Measurements from ENCODE around the gene MOCOS. TPM values are rescaled to one million over a fixed set of nuclear protein-coding genes. Genes with fewer than 3 reads are reported as not detected.

MOCOS gene
- polyA plus RNA-seq, 1 donor (not counting 4 experiments of a cell fraction or from before 2014, with no cell fraction given) = 2.8 TPM

GRCh38 chr18:36175481-36175880, 11.8 kb upstream of the MOCOS start:
- H3K27me3 ChIP-seq (ENCODE audit: control insufficient read depth, extremely low read depth, insufficient read depth, low read length) = no peaks in the 10 kb centered on the region
- no peak overlapping the region for H3K9ac ChIP-seq (ENCODE audit: control insufficient read depth, extremely low read depth, insufficient read depth, low read length)
- TF ChIP-seq EZH2 (IDR thresholded peaks at IDR 0.05; ENCODE audit: low read length) = no peak
- TF ChIP-seq CTCF (optimal IDR thresholded peaks at IDR 0.05 in 1 of 3, IDR thresholded peaks at IDR 0.05 in 1 of 3, conservative IDR thresholded peaks at IDR 0.05 in 1 of 3; ENCODE audit: extremely low read depth in 1 of 3, insufficient read depth in 2 of 3, low read length in 3 of 3) = no peak
- no peak overlapping the region for H3K4me3 ChIP-seq (ENCODE audit: control insufficient read depth in 2 of 3, extremely low read depth in 1 of 3, insufficient read depth in 2 of 3, low read depth in 1 of 3, low read length in 3 of 3)
- H4K20me1 ChIP-seq (ENCODE audit: control insufficient read depth, extremely low read depth, insufficient read depth, low read length) = no peaks in the 10 kb centered on the region
- no peaks in the 10 kb centered on the region for H3K9me1 ChIP-seq (ENCODE audit: control insufficient read depth, extremely low read depth, insufficient read depth, low read length)
- H3K4me2 ChIP-seq (ENCODE audit: control insufficient read depth, extremely low read depth, insufficient read depth, low read depth, low read length) = no peak overlapping the region
- H2AFZ ChIP-seq (ENCODE audit: control insufficient read depth, low read length) = no peak overlapping the region
- no peak overlapping the region for H3K27ac ChIP-seq (ENCODE audit: control insufficient read depth, insufficient read depth, low read length)
- dilution Hi-C loops (cut with MboI; ENCODE audit: extremely low pct_ligation_motif_present, low sequenced_read_pairs) = no loop called here
- no peak for FAIRE-seq
- no peak for DNase-seq (ENCODE audit: low read depth, low spot score)
- no peaks in the 10 kb centered on the region for H3K4me1 ChIP-seq (ENCODE audit: control insufficient read depth, extremely low read depth, insufficient read depth, low read length)
- H3K36me3 ChIP-seq (ENCODE audit: control insufficient read depth in 2 of 2, extremely low read depth in 1 of 2, insufficient read depth in 2 of 2, low read length in 2 of 2) = peaks cover 8 to 12% of the 10 kb centered on the region in 2 experiments
- H3K79me2 ChIP-seq (ENCODE audit: control insufficient read depth, insufficient read depth, low read length) = no peaks in the 10 kb centered on the region
- H3K9me3 ChIP-seq (ENCODE audit: control insufficient read depth, low read depth, low read length) = no peaks in the 10 kb centered on the region

DNA sequence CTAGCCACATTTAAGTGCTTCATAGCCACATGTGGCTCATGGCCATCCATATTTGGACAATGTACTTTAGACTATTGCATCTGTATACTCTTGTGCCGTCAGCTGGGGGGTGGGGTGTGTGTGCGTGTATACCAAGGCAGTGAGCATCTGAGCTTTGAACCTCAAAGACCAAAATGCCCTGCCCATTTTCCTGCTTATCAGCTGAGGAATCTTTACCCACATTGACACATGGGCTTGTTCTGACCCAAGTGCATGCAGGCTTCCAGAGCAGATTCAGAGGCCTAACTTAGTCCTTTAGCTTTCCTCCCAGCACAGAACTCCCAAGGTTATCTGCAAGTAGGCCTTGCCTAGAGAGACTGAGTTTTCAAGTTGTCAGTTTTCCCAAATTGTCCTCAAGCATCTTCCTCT, 11.1 kb upstream of the MOCOS start:
- Histone ChIP-seq H3K27ac (ENCODE audit: control insufficient read depth, insufficient read depth, low read length) (no peak overlapping the region), H3K27me3 (ENCODE audit: control insufficient read depth, extremely low read depth, insufficient read depth, low read length) (no peaks in the 10 kb centered on the region), H3K4me3 (ENCODE audit: control insufficient read depth in 2 of 3, extremely low read depth in 1 of 3, insufficient read depth in 2 of 3, low read depth in 1 of 3, low read length in 3 of 3) (no peak overlapping the region), H3K9me3 (ENCODE audit: control insufficient read depth, low read depth, low read length) (no peaks in the 10 kb centered on the region), H3K36me3 (ENCODE audit: control insufficient read depth in 2 of 2, extremely low read depth in 1 of 2, insufficient read depth in 2 of 2, low read length in 2 of 2) (peaks cover 7 to 8% of the 10 kb centered on the region in 2 experiments), H3K79me2 (ENCODE audit: control insufficient read depth, insufficient read depth, low read length) (no peaks in the 10 kb centered on the region), H3K9me1 (ENCODE audit: control insufficient read depth, extremely low read depth, insufficient read depth, low read length) (no peaks in the 10 kb centered on the region), H3K4me2 (ENCODE audit: control insufficient read depth, extremely low read depth, insufficient read depth, low read depth, low read length) (no peak overlapping the region), H3K4me1 (ENCODE audit: control insufficient read depth, extremely low read depth, insufficient read depth, low read length) (no peaks in the 10 kb centered on the region), H2AFZ (ENCODE audit: control insufficient read depth, low read length) (no peak overlapping the region), H4K20me1 (ENCODE audit: control insufficient read depth, extremely low read depth, insufficient read depth, low read length) (no peaks in the 10 kb centered on the region), H3K9ac (ENCODE audit: control insufficient read depth, extremely low read depth, insufficient read depth, low read length) (no peak overlapping the region)
- no peak for TF ChIP-seq CTCF (optimal IDR thresholded peaks at IDR 0.05 in 1 of 3, IDR thresholded peaks at IDR 0.05 in 1 of 3, conservative IDR thresholded peaks at IDR 0.05 in 1 of 3; ENCODE audit: extremely low read depth in 1 of 3, insufficient read depth in 2 of 3, low read length in 3 of 3)
- no peak for TF ChIP-seq EZH2 (IDR thresholded peaks at IDR 0.05; ENCODE audit: low read length)
- FAIRE-seq = no peak
- no peak for DNase-seq (ENCODE audit: low read depth, low spot score)
- dilution Hi-C loops (cut with MboI; ENCODE audit: extremely low pct_ligation_motif_present, low sequenced_read_pairs) = no loop called here

All from keratinocyte (primary cell).